ENCODE results near the gene TLN1.

Gene TLN1

GRCh38 chr9:35703906-35704672 is 27.9 kb downstream of the TLN1 start:
- peak overlapping the region in 1 of 2 donors; percentile 12 for H3K4me3 ChIP-seq (ENCODE audit: low read length in 2 of 2)
- no peak overlapping the region for H3K4ac ChIP-seq (ENCODE audit: low read length)
- no peaks in the 10 kb centered on the region for H3K9me3 ChIP-seq (replicated peaks in 1 of 2; ENCODE audit: control insufficient read depth in 2 of 2, insufficient read depth in 1 of 2, low read depth in 1 of 2, low read length in 2 of 2)
- no peak overlapping the region for H3K18ac ChIP-seq (ENCODE audit: low read length)
- no peak overlapping the region for H3K23ac ChIP-seq (ENCODE audit: low read depth, low read length, poor library complexity)
- H3K27ac ChIP-seq (replicated peaks; ENCODE audit: low read length), result no peak overlapping the region
- no peak overlapping the region for H2AK5ac ChIP-seq (ENCODE audit: low read depth, low read length)
- no peaks in the 10 kb centered on the region for H3K4me1 ChIP-seq (ENCODE audit: control insufficient read depth in 2 of 2, insufficient read depth in 1 of 2, low read depth in 1 of 2, low read length in 2 of 2)
- H3K79me1 ChIP-seq (ENCODE audit: low read depth, low read length), result no peaks in the 10 kb centered on the region
- H2AFZ ChIP-seq (ENCODE audit: low read length), result no peak overlapping the region
- WGBS, 2 donors (ENCODE audit: extremely low coverage in 2 of 2, insufficient read length in 2 of 2, insufficient replicate concordance in 1 of 2), result no CpG with 5 or more reads among the region's 26 CpGs
- H2BK12ac ChIP-seq (ENCODE audit: low read length), result no peak overlapping the region
- H2BK5ac ChIP-seq (ENCODE audit: low read length), result no peak overlapping the region
- H3K14ac ChIP-seq (ENCODE audit: low read length), result no peak overlapping the region
- no peak for DNase-seq (ENCODE audit: low spot score)
- H4K8ac ChIP-seq (ENCODE audit: low read depth, low read length), result no peak overlapping the region
- H2BK120ac ChIP-seq (ENCODE audit: low read depth, low read length), result no peak overlapping the region
- H3K27me3 ChIP-seq (ENCODE audit: control insufficient read depth in 3 of 3, insufficient read depth in 3 of 3, low read depth in 1 of 3, low read length in 3 of 3), result no peaks in the 10 kb centered on the region
- H3K9ac ChIP-seq (ENCODE audit: low read depth, low read length, poor library complexity), result peak overlapping the region; percentile 3
- H3K4me2 ChIP-seq (ENCODE audit: insufficient read depth, low read length, poor library complexity, severe bottlenecking), result no peak overlapping the region
- no peak overlapping the region for H2BK15ac ChIP-seq (ENCODE audit: low read length)
- peaks cover 81 to 98% of the 10 kb centered on the region in 2 donors for H3K36me3 ChIP-seq (replicated peaks in 1 of 2; ENCODE audit: control insufficient read depth in 2 of 2, insufficient read depth in 2 of 2, low read length in 2 of 2)
- H4K91ac ChIP-seq (ENCODE audit: low read depth, low read length, poor library complexity), result no peak overlapping the region

GRCh38 chr9:35702696-35703095 is 29.3 kb downstream of the TLN1 start:
- no peak overlapping the region for H2AK5ac ChIP-seq (ENCODE audit: low read depth, low read length)
- no peak overlapping the region for H4K91ac ChIP-seq (ENCODE audit: low read depth, low read length, poor library complexity)
- H3K4me2 ChIP-seq (ENCODE audit: insufficient read depth, low read length, poor library complexity, severe bottlenecking), result no peak overlapping the region
- DNase-seq (ENCODE audit: low spot score), result no peak
- H3K9me3 ChIP-seq (replicated peaks in 1 of 2; ENCODE audit: control insufficient read depth in 2 of 2, insufficient read depth in 1 of 2, low read depth in 1 of 2, low read length in 2 of 2), result peaks cover 0 to 2% of the 10 kb centered on the region in 2 donors
- H3K18ac ChIP-seq (ENCODE audit: low read length), result no peak overlapping the region
- no peak overlapping the region for H2BK120ac ChIP-seq (ENCODE audit: low read depth, low read length)
- no peak overlapping the region for H2BK12ac ChIP-seq (ENCODE audit: low read length)
- H3K27me3 ChIP-seq (ENCODE audit: control insufficient read depth in 3 of 3, insufficient read depth in 3 of 3, low read depth in 1 of 3, low read length in 3 of 3), result no peaks in the 10 kb centered on the region
- peaks cover 88 to 98% of the 10 kb centered on the region in 2 donors for H3K36me3 ChIP-seq (replicated peaks in 1 of 2; ENCODE audit: control insufficient read depth in 2 of 2, insufficient read depth in 2 of 2, low read length in 2 of 2)
- H2BK15ac ChIP-seq (ENCODE audit: low read length), result no peak overlapping the region
- no peak overlapping the region for H3K23ac ChIP-seq (ENCODE audit: low read depth, low read length, poor library complexity)
- no peak overlapping the region for H3K27ac ChIP-seq (replicated peaks; ENCODE audit: low read length)
- no peak overlapping the region for H2BK5ac ChIP-seq (ENCODE audit: low read length)
- no peak overlapping the region for H3K4me3 ChIP-seq (ENCODE audit: low read length in 2 of 2)
- no CpG with 5 or more reads among the region's 7 CpGs for WGBS, 2 donors (ENCODE audit: extremely low coverage in 2 of 2, insufficient read length in 2 of 2, insufficient replicate concordance in 1 of 2)
- H3K79me1 ChIP-seq (ENCODE audit: low read depth, low read length), result no peaks in the 10 kb centered on the region
- no peaks in the 10 kb centered on the region for H3K4me1 ChIP-seq (ENCODE audit: control insufficient read depth in 2 of 2, insufficient read depth in 1 of 2, low read depth in 1 of 2, low read length in 2 of 2)
- no peak overlapping the region for H3K9ac ChIP-seq (ENCODE audit: low read depth, low read length, poor library complexity)
- no peak overlapping the region for H3K4ac ChIP-seq (ENCODE audit: low read length)
- no peak overlapping the region for H3K14ac ChIP-seq (ENCODE audit: low read length)
- no peak overlapping the region for H2AFZ ChIP-seq (ENCODE audit: low read length)
- H4K8ac ChIP-seq (ENCODE audit: low read depth, low read length), result no peak overlapping the region

GRCh38 chr9:35700942-35701341 is 31.1 kb downstream of the TLN1 start:
- Histone ChIP-seq H2BK12ac (ENCODE audit: low read length) (no peak overlapping the region), H3K4ac (ENCODE audit: low read length) (no peak overlapping the region), H3K27ac (replicated peaks; ENCODE audit: low read length) (no peak overlapping the region), H3K79me1 (ENCODE audit: low read depth, low read length) (no peaks in the 10 kb centered on the region), H3K36me3 (replicated peaks in 1 of 2; ENCODE audit: control insufficient read depth in 2 of 2, insufficient read depth in 2 of 2, low read length in 2 of 2) (peaks cover 78 to 98% of the 10 kb centered on the region in 2 donors), H2BK120ac (ENCODE audit: low read depth, low read length) (no peak overlapping the region), H2BK15ac (ENCODE audit: low read length) (no peak overlapping the region), H2AFZ (ENCODE audit: low read length) (no peak overlapping the region), H2BK5ac (ENCODE audit: low read length) (no peak overlapping the region), H2AK5ac (ENCODE audit: low read depth, low read length) (no peak overlapping the region), H3K9ac (ENCODE audit: low read depth, low read length, poor library complexity) (no peak overlapping the region), H3K9me3 (replicated peaks in 1 of 2; ENCODE audit: control insufficient read depth in 2 of 2, insufficient read depth in 1 of 2, low read depth in 1 of 2, low read length in 2 of 2) (peaks cover 0 to 2% of the 10 kb centered on the region in 2 donors), H3K4me2 (ENCODE audit: insufficient read depth, low read length, poor library complexity, severe bottlenecking) (no peak overlapping the region), H3K4me3 (ENCODE audit: low read length in 2 of 2) (no peak overlapping the region), H3K14ac (ENCODE audit: low read length) (no peak overlapping the region), H4K91ac (ENCODE audit: low read depth, low read length, poor library complexity) (no peak overlapping the region), H4K8ac (ENCODE audit: low read depth, low read length) (no peak overlapping the region), H3K4me1 (ENCODE audit: control insufficient read depth in 2 of 2, insufficient read depth in 1 of 2, low read depth in 1 of 2, low read length in 2 of 2) (no peaks in the 10 kb centered on the region), H3K23ac (ENCODE audit: low read depth, low read length, poor library complexity) (no peak overlapping the region), H3K18ac (ENCODE audit: low read length) (no peak overlapping the region), H3K27me3 (ENCODE audit: control insufficient read depth in 3 of 3, insufficient read depth in 3 of 3, low read depth in 1 of 3, low read length in 3 of 3) (no peaks in the 10 kb centered on the region)
- no peak for DNase-seq (ENCODE audit: low spot score)

GRCh38 chr9:35700031-35700430 is 32.0 kb downstream of the TLN1 start:
- no peak overlapping the region for H2AK5ac ChIP-seq (ENCODE audit: low read depth, low read length)
- no peak overlapping the region for H3K27ac ChIP-seq (replicated peaks; ENCODE audit: low read length)
- no peak overlapping the region for H2AFZ ChIP-seq (ENCODE audit: low read length)
- H3K9me3 ChIP-seq (replicated peaks in 1 of 2; ENCODE audit: control insufficient read depth in 2 of 2, insufficient read depth in 1 of 2, low read depth in 1 of 2, low read length in 2 of 2), result peaks cover 0 to 2% of the 10 kb centered on the region in 2 donors
- H4K91ac ChIP-seq (ENCODE audit: low read depth, low read length, poor library complexity), result no peak overlapping the region
- DNase-seq (ENCODE audit: low spot score), result no peak
- no peak overlapping the region for H2BK120ac ChIP-seq (ENCODE audit: low read depth, low read length)
- no peak overlapping the region for H3K4me2 ChIP-seq (ENCODE audit: insufficient read depth, low read length, poor library complexity, severe bottlenecking)
- no peak overlapping the region for H3K14ac ChIP-seq (ENCODE audit: low read length)
- no peak overlapping the region for H3K18ac ChIP-seq (ENCODE audit: low read length)
- no CpG with 5 or more reads among the region's 11 CpGs for WGBS, 2 donors (ENCODE audit: extremely low coverage in 2 of 2, insufficient read length in 2 of 2, insufficient replicate concordance in 1 of 2)
- H3K23ac ChIP-seq (ENCODE audit: low read depth, low read length, poor library complexity), result no peak overlapping the region
- no peaks in the 10 kb centered on the region for H3K4me1 ChIP-seq (ENCODE audit: control insufficient read depth in 2 of 2, insufficient read depth in 1 of 2, low read depth in 1 of 2, low read length in 2 of 2)
- H2BK5ac ChIP-seq (ENCODE audit: low read length), result no peak overlapping the region
- H2BK15ac ChIP-seq (ENCODE audit: low read length), result no peak overlapping the region
- H3K4ac ChIP-seq (ENCODE audit: low read length), result no peak overlapping the region
- H3K36me3 ChIP-seq (replicated peaks in 1 of 2; ENCODE audit: control insufficient read depth in 2 of 2, insufficient read depth in 2 of 2, low read length in 2 of 2), result peaks cover 69 to 93% of the 10 kb centered on the region in 2 donors
- H2BK12ac ChIP-seq (ENCODE audit: low read length), result no peak overlapping the region
- H4K8ac ChIP-seq (ENCODE audit: low read depth, low read length), result no peak overlapping the region
- no peak overlapping the region for H3K4me3 ChIP-seq (ENCODE audit: low read length in 2 of 2)
- H3K79me1 ChIP-seq (ENCODE audit: low read depth, low read length), result no peaks in the 10 kb centered on the region
- no peak overlapping the region for H3K9ac ChIP-seq (ENCODE audit: low read depth, low read length, poor library complexity)
- H3K27me3 ChIP-seq (ENCODE audit: control insufficient read depth in 3 of 3, insufficient read depth in 3 of 3, low read depth in 1 of 3, low read length in 3 of 3), result no peaks in the 10 kb centered on the region

Measured in neuronal stem cell (in vitro differentiated cells).